Upper lobe of left lung (tissue), 4 donors: ENCODE results near the gene CYLD.

Experiments used
- CTCF ChIP-seq, 6 experiments: fragments of 450-650 bp in 4 of 6; fragments of 200-600 bp in 2 of 6; sonication (generic) in 2 of 6; IDR thresholded peaks; one replicate each; pipeline ENCODE4 v1.5.1; 2016 to 2019; ENCODE audit warnings: antibody characterized with exemption in 6 of 6
- EP300 ChIP-seq, 4 donors: sonication (generic); formaldehyde crosslinking; IDR thresholded peaks; one replicate each; pipeline ENCODE4 v1.5.1; 2017; ENCODE audit warnings: antibody characterized with exemption in 4 of 4, control low read depth in 2 of 4
- POLR2A ChIP-seq, 4 donors: fragments of 450-650 bp; IDR thresholded peaks; one replicate each; pipeline ENCODE4 v1.5.1; 2016 to 2017; ENCODE audit warnings: antibody characterized with exemption in 4 of 4, mild to moderate bottlenecking in 2 of 4
- POLR2AphosphoS5 ChIP-seq, 2 donors: sonication (generic); formaldehyde crosslinking; IDR thresholded peaks; one replicate each; pipeline ENCODE4 v1.5.1; 2017; ENCODE audit warnings: antibody characterized with exemption in 2 of 2

DNA sequence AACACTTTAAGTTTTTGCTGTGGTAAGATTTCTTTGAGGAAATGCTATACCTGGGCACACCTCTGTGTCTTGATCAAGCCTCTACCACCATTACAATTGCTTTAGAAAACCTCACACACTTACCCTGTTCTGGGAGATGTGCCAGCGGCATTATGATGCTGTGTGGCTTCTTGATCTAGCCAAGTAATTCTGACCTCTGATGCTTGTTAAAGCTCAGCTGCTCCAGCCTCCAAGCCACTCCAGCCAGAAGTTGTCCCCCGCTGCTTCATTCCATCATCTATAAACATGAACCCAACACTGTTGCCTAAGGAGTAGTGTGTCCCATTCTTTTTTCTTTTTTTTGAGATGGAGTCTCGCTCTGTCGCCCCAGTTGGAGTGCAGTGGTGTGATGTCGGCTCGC is 60.1 kb downstream of the CYLD start:
- TF ChIP-seq CTCF (IDR thresholded peaks at IDR 0.05): no peak
- no peak for TF ChIP-seq POLR2A (IDR thresholded peaks at IDR 0.05)
- TF ChIP-seq EP300 (IDR thresholded peaks at IDR 0.05): no peak
- no peak for TF ChIP-seq POLR2AphosphoS5 (IDR thresholded peaks at IDR 0.05)
